ENCODE results near the gene VILL.
A peak's percentile ranks its signal among the peaks of the same experiment; 100 is the strongest.

VILL gene

DNA sequence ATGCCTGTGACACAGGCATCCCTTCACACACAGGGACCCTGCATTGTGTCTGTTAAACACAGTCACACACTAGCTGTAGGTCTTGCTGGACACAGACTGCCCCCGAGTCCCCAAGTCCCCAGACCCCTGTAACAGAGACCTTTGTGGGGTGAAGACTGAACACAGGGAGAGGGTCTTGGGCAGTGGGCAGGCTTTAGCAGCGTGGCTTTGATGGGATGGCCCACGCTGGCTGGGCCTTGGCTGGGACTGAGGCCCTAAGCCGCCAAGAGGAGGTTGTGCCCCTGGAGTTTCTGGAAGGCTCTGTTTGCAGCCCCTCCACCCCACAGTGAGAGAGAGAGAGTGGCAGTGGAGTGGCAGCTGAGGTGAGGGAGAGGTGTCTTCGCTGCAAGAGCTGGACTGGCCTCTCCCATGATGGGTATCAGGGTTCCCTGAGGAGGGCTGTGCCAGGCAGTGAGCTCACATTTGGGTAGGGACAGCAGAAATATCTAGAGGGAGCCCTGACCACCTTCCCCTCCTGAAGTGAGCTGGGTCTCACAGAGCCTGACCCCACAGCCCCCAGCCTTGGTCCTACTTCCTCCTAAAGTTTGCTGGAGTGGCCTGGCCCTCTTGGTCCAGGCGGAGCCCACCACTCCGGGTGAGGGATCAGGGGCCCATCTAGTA lies 635 bp upstream of the VILL start:
- H3K4me3 ChIP-seq (ENCODE audit: low read length) = peak overlapping the region; percentile 15
- no peaks in the 10 kb centered on the region for H3K27me3 ChIP-seq (ENCODE audit: control insufficient read depth, insufficient read depth, low read length)
- no peaks in the 10 kb centered on the region for H3K36me3 ChIP-seq (ENCODE audit: control insufficient read depth, insufficient read depth, low read length)
- peak overlapping the region; percentile 97 for H3K9ac ChIP-seq (ENCODE audit: low read length)
- peaks cover 70% of the 10 kb centered on the region for H3K4me1 ChIP-seq (ENCODE audit: control insufficient read depth, insufficient read depth, low read length)
- H3K9me3 ChIP-seq (ENCODE audit: control insufficient read depth, low read length) = no peaks in the 10 kb centered on the region

DNA sequence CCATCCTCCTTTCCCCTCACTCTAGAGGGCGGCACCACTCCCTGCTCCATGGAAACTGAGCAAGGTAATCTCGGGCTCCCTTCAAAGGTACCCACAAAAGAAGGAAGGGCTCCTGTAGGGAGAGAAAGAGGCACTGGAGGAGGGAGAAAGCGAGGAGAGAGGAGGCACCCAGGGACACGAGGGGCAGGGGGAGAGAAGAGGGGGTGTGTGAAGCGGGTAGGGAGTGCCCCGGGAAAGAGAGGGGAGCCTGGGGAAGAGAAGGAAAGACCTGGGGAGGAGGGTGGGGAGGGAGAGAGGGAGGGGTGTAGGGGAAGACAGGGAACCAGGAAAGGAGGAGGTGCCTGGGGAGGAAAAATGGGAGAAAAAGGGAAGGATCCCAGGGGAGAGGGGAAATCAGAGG lies 523 bp downstream of the VILL start:
- Histone ChIP-seq H3K36me3 (ENCODE audit: control insufficient read depth, insufficient read depth, low read length) (peaks cover 8% of the 10 kb centered on the region), H3K27me3 (ENCODE audit: control insufficient read depth, insufficient read depth, low read length) (no peaks in the 10 kb centered on the region), H3K9me3 (ENCODE audit: control insufficient read depth, low read length) (no peaks in the 10 kb centered on the region), H3K4me3 (ENCODE audit: low read length) (peak overlapping the region; percentile 71), H3K4me1 (ENCODE audit: control insufficient read depth, insufficient read depth, low read length) (peaks cover 70% of the 10 kb centered on the region), H3K9ac (ENCODE audit: low read length) (peak overlapping the region; percentile 97)

GRCh38 chr3:37991823-37992222 lies 1.2 kb downstream of the VILL start:
- peaks cover 70% of the 10 kb centered on the region for H3K4me1 ChIP-seq (ENCODE audit: control insufficient read depth, insufficient read depth, low read length)
- H3K9me3 ChIP-seq (ENCODE audit: control insufficient read depth, low read length) = no peaks in the 10 kb centered on the region
- H3K36me3 ChIP-seq (ENCODE audit: control insufficient read depth, insufficient read depth, low read length) = peaks cover 13% of the 10 kb centered on the region
- H3K9ac ChIP-seq (ENCODE audit: low read length) = peak overlapping the region; percentile 97
- H3K4me3 ChIP-seq (ENCODE audit: low read length) = peak overlapping the region; percentile 71
- H3K27me3 ChIP-seq (ENCODE audit: control insufficient read depth, insufficient read depth, low read length) = no peaks in the 10 kb centered on the region

DNA sequence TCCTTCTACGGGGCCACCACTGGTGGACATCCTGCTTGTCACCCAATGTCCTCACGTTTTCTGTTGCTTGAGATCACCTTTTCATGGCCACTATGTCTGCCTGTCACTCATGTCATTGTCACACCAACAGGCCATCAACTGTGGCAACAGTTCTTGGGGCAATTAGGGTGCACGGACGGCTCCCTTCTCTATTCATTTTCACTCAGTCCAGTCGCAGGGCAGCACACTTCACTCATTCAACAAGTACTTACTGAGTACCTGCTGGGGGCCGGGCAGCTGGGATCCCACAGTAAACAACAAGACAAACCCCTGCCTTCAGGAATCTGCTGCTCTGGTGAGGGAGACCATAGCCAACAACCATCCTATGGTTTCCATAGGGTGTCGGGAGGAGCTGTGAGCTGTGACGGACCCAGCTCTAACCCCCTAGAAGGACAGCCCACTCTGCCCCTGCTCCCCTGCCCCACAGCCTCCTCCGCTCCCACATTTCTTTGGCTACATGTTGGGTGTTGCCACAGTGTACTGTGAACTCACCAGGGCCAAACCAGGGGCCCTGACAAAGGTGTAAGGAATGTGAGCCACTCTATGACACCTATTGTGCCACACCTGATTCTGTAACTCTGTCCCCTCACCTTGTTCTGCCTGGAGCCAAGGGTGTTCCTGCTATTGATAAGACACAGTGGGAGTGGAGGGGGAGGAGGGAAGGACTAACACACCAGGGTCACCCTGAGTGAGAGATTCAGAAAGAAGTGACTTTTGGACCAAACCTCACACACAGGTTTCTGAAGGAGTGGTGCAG lies 1.9 kb downstream of the VILL start:
- H3K4me1 ChIP-seq (ENCODE audit: control insufficient read depth, insufficient read depth, low read length) = peaks cover 71% of the 10 kb centered on the region

DNA sequence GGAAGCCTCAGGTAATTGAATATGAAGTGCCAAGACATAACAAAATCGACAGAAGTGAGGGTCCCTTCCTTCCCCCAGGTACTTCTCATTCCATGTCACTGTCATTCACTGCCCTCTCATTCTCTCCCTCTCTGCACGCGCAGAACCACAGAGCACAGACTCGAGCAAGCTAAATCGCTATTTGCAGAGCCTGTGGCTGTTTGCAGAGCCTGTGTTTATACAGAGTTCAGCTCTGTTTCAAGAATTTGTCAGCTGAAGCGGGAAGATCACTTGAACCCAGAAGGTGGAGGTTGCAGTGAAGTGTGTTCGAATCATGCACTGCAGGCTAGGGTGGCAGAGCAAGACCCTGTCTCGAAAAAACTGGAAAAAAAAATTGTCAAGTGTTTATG lies 2.5 kb downstream of the VILL start:
- Histone ChIP-seq H3K27me3 (ENCODE audit: control insufficient read depth, insufficient read depth, low read length) (no peaks in the 10 kb centered on the region), H3K4me1 (ENCODE audit: control insufficient read depth, insufficient read depth, low read length) (peaks cover 71% of the 10 kb centered on the region), H3K36me3 (ENCODE audit: control insufficient read depth, insufficient read depth, low read length) (peaks cover 25% of the 10 kb centered on the region), H3K4me3 (ENCODE audit: low read length) (peak overlapping the region; percentile 1), H3K9me3 (ENCODE audit: control insufficient read depth, low read length) (no peaks in the 10 kb centered on the region), H3K9ac (ENCODE audit: low read length) (peak overlapping the region; percentile 97)

More for the DNA sequence above, 1.9 kb downstream of the VILL start:
- Histone ChIP-seq H3K4me3 (ENCODE audit: low read length) (peak overlapping the region; percentile 71), H3K9ac (ENCODE audit: low read length) (peak overlapping the region; percentile 97), H3K36me3 (ENCODE audit: control insufficient read depth, insufficient read depth, low read length) (peaks cover 20% of the 10 kb centered on the region), H3K27me3 (ENCODE audit: control insufficient read depth, insufficient read depth, low read length) (no peaks in the 10 kb centered on the region), H3K9me3 (ENCODE audit: control insufficient read depth, low read length) (no peaks in the 10 kb centered on the region)

- peaks cover 25% of the 10 kb centered on the region for H3K36me3 ChIP-seq (ENCODE audit: control insufficient read depth, insufficient read depth, low read length)
- H3K9me3 ChIP-seq (ENCODE audit: control insufficient read depth, low read length) = no peaks in the 10 kb centered on the region
- H3K4me1 ChIP-seq (ENCODE audit: control insufficient read depth, insufficient read depth, low read length) = peaks cover 72% of the 10 kb centered on the region
- H3K27me3 ChIP-seq (ENCODE audit: control insufficient read depth, insufficient read depth, low read length) = no peaks in the 10 kb centered on the region
- H3K4me3 ChIP-seq (ENCODE audit: low read length) = peak overlapping the region; percentile 1
- peak overlapping the region; percentile 97 for H3K9ac ChIP-seq (ENCODE audit: low read length)
Observed at GRCh38 chr3:37993460-37993819, 2.9 kb downstream of the VILL start.

GRCh38 chr3:37993820-37994638 lies 3.4 kb downstream of the VILL start:
- Histone ChIP-seq H3K4me1 (ENCODE audit: control insufficient read depth, insufficient read depth, low read length) (peaks cover 73% of the 10 kb centered on the region), H3K9ac (ENCODE audit: low read length) (peak overlapping the region; percentile 97), H3K9me3 (ENCODE audit: control insufficient read depth, low read length) (no peaks in the 10 kb centered on the region), H3K4me3 (ENCODE audit: low read length) (peak overlapping the region; percentile 1), H3K36me3 (ENCODE audit: control insufficient read depth, insufficient read depth, low read length) (peaks cover 25% of the 10 kb centered on the region), H3K27me3 (ENCODE audit: control insufficient read depth, insufficient read depth, low read length) (no peaks in the 10 kb centered on the region)

GRCh38 chr3:37994639-37994972 lies 4.0 kb downstream of the VILL start:
- Histone ChIP-seq H3K36me3 (ENCODE audit: control insufficient read depth, insufficient read depth, low read length) (peaks cover 27% of the 10 kb centered on the region), H3K9ac (ENCODE audit: low read length) (peak overlapping the region; percentile 97), H3K9me3 (ENCODE audit: control insufficient read depth, low read length) (no peaks in the 10 kb centered on the region), H3K4me3 (ENCODE audit: low read length) (no peak overlapping the region), H3K4me1 (ENCODE audit: control insufficient read depth, insufficient read depth, low read length) (peaks cover 73% of the 10 kb centered on the region), H3K27me3 (ENCODE audit: control insufficient read depth, insufficient read depth, low read length) (no peaks in the 10 kb centered on the region)

DNA sequence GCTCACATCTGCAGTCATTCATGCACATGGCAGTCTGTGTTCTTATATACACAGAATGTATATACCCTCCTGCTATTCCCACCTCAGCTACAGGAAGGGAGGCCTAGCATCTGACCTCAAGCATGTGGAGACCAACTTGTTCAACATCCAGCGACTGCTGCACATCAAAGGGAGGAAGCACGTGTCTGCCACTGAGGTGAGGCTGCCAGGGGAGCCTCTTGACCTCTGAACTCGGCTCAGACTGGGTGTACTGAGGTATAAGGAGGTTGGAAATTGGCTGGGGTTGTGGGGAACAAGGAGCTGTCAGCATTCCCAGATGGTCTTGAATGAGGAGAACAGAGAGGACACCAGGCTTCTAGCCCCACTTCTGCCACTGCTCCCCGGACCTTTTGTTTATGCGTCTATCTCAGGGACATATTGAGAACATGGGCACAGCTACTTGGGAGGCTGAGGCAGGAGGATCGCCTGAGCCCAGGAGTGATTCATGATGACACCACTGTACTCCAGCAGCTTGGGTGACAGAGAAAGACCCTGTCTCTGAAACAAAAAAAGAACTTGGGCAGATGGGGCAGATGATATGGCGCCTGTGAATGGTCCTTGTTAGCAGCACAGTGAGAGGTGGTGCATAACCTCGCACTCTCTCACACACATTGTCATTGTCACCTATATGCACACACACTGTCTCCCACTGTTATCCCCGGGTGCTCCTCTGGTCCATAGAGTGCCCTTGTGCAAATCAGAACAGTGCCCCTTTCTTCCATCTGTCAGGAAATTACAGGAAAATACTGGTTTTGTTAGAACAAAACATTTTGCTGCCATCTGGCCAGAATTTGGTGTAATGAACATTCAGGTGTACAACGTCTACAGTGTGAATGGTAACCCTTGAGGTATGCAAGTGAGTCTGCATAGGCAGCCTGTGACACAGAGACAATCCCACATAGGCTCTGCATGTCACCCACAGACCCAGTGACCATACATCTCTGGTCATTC lies 5.4 kb downstream of the VILL start:
- Histone ChIP-seq H3K27me3 (ENCODE audit: control insufficient read depth, insufficient read depth, low read length) (no peaks in the 10 kb centered on the region), H3K9me3 (ENCODE audit: control insufficient read depth, low read length) (no peaks in the 10 kb centered on the region), H3K4me3 (ENCODE audit: low read length) (no peak overlapping the region), H3K9ac (ENCODE audit: low read length) (no peak overlapping the region), H3K36me3 (ENCODE audit: control insufficient read depth, insufficient read depth, low read length) (peaks cover 41% of the 10 kb centered on the region), H3K4me1 (ENCODE audit: control insufficient read depth, insufficient read depth, low read length) (peaks cover 75% of the 10 kb centered on the region)

- Histone ChIP-seq H3K4me1 (ENCODE audit: control insufficient read depth, insufficient read depth, low read length) (peaks cover 84% of the 10 kb centered on the region), H3K27me3 (ENCODE audit: control insufficient read depth, insufficient read depth, low read length) (no peaks in the 10 kb centered on the region), H3K36me3 (ENCODE audit: control insufficient read depth, insufficient read depth, low read length) (peaks cover 43% of the 10 kb centered on the region), H3K9me3 (ENCODE audit: control insufficient read depth, low read length) (no peaks in the 10 kb centered on the region), H3K9ac (ENCODE audit: low read length) (no peak overlapping the region), H3K4me3 (ENCODE audit: low read length) (no peak overlapping the region)
Observed at GRCh38 chr3:37996785-37997301, 6.3 kb downstream of the VILL start.

DNA sequence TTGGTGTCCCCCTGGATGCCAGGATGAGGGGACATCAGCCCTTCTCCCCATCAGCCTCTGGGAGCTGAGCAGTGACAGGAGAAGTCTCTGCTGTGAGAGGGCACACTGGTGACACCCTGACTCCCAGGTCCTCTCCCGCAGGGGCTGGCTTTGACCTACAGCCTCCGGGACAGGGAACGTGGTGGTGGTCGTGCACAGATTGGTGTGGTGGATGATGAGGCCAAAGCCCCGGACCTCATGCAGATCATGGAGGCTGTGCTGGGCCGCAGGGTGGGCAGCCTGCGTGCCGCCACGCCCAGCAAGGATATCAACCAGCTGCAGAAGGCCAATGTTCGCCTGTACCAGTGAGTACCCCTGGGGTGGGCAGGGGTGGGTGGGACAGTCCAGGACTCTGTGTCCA lies 6.8 kb downstream of the VILL start:
- H3K4me3 ChIP-seq (ENCODE audit: low read length) = no peak overlapping the region
- peak overlapping the region; percentile 71 for H3K9ac ChIP-seq (ENCODE audit: low read length)
- H3K4me1 ChIP-seq (ENCODE audit: control insufficient read depth, insufficient read depth, low read length) = peaks cover 89% of the 10 kb centered on the region
- peaks cover 45% of the 10 kb centered on the region for H3K36me3 ChIP-seq (ENCODE audit: control insufficient read depth, insufficient read depth, low read length)
- no peaks in the 10 kb centered on the region for H3K27me3 ChIP-seq (ENCODE audit: control insufficient read depth, insufficient read depth, low read length)
- H3K9me3 ChIP-seq (ENCODE audit: control insufficient read depth, low read length) = no peaks in the 10 kb centered on the region

Measured in mucosa of stomach (tissue), 1 donor.